Measurements from ENCODE around the gene PRKCZ. TPM values are rescaled to one million over a fixed set of nuclear protein-coding genes. Genes with fewer than 3 reads are reported as not detected.

The PRKCZ gene
- total RNA-seq, 2 donors from 2014 or later = 9.6 to 10.9 TPM

- no peak for DNase-seq
- no peaks in the 10 kb centered on the region for H3K27me3 ChIP-seq
- H3K27ac ChIP-seq = no peak overlapping the region
- H3K4me3 ChIP-seq = no peak overlapping the region
- no peaks in the 10 kb centered on the region for H3K4me1 ChIP-seq
- no peaks in the 10 kb centered on the region for H3K36me3 ChIP-seq (replicated peaks in 1 of 2; ENCODE audit: insufficient read depth in 1 of 2, low read depth in 2 of 2)
- TF ChIP-seq POLR2A (IDR thresholded peaks at IDR 0.05) = no peak
- no peak for TF ChIP-seq CTCF (IDR thresholded peaks at IDR 0.05)
- intact Hi-C loops (cut with DNase I) = no loop called here
- peaks cover 0 to 5% (median 0%) of the 10 kb centered on the region in 3 donors for H3K9me3 ChIP-seq
- no peak for ATAC-seq
- WGBS, 2 donors = 94 to 95% methylated on average over 3 to 19 of the region's 23 CpGs
Observed at GRCh38 chr1:2060535-2060934, 10.3 kb downstream of the PRKCZ start.

GRCh38 chr1:2061065-2061778 lies 11.0 kb downstream of the PRKCZ start:
- Histone ChIP-seq H3K27me3 (no peaks in the 10 kb centered on the region), H3K36me3 (replicated peaks in 1 of 2; ENCODE audit: insufficient read depth in 1 of 2, low read depth in 2 of 2) (no peaks in the 10 kb centered on the region), H3K4me1 (no peaks in the 10 kb centered on the region), H3K9me3 (peaks cover 0 to 5% (median 0%) of the 10 kb centered on the region in 3 donors), H3K27ac (no peak overlapping the region), H3K4me3 (no peak overlapping the region)
- ATAC-seq (no peak), DNase-seq (no peak)
- TF ChIP-seq POLR2A (IDR thresholded peaks at IDR 0.05) (no peak), CTCF (IDR thresholded peaks at IDR 0.05) (no peak)
- WGBS, 2 donors = 85 to 89% methylated on average over 8 to 28 of the region's 28 CpGs
- intact Hi-C loops (cut with DNase I) = no loop called here

GRCh38 chr1:2065699-2066098 lies 15.5 kb downstream of the PRKCZ start:
- H3K36me3 ChIP-seq (replicated peaks in 1 of 2; ENCODE audit: insufficient read depth in 1 of 2, low read depth in 2 of 2) = peaks cover 0 to 3% of the 10 kb centered on the region in 2 donors
- WGBS, 2 donors = 96% methylated on average over 4 of the region's 4 CpGs
- no peak overlapping the region for H3K27ac ChIP-seq
- no peak for TF ChIP-seq POLR2A (IDR thresholded peaks at IDR 0.05)
- no peak for TF ChIP-seq CTCF (IDR thresholded peaks at IDR 0.05)
- H3K4me3 ChIP-seq = no peak overlapping the region
- DNase-seq = no peak
- no peak for ATAC-seq
- H3K9me3 ChIP-seq = peaks cover 0 to 5% (median 0%) of the 10 kb centered on the region in 3 donors
- intact Hi-C loops (cut with DNase I) = no loop called here
- H3K27me3 ChIP-seq = no peaks in the 10 kb centered on the region
- H3K4me1 ChIP-seq = no peaks in the 10 kb centered on the region

GRCh38 chr1:2067393-2067792 lies 17.2 kb downstream of the PRKCZ start:
- 94% methylated on average over 18 to 21 of the region's 21 CpGs for WGBS, 2 donors
- Histone ChIP-seq H3K4me3 (no peak overlapping the region), H3K4me1 (no peaks in the 10 kb centered on the region), H3K27me3 (no peaks in the 10 kb centered on the region), H3K27ac (no peak overlapping the region), H3K9me3 (peaks cover 0 to 5% (median 0%) of the 10 kb centered on the region in 3 donors), H3K36me3 (replicated peaks in 1 of 2; ENCODE audit: insufficient read depth in 1 of 2, low read depth in 2 of 2) (peaks cover 0 to 3% of the 10 kb centered on the region in 2 donors)
- intact Hi-C loops (cut with DNase I) = no loop called here
- TF ChIP-seq POLR2A (IDR thresholded peaks at IDR 0.05) (no peak), CTCF (IDR thresholded peaks at IDR 0.05) (no peak)
- DNase-seq (no peak), ATAC-seq (no peak)

- Histone ChIP-seq H3K27ac (no peak overlapping the region), H3K9me3 (peaks cover 0 to 5% (median 0%) of the 10 kb centered on the region in 3 donors), H3K4me1 (no peaks in the 10 kb centered on the region), H3K4me3 (no peak overlapping the region), H3K36me3 (replicated peaks in 1 of 2; ENCODE audit: insufficient read depth in 1 of 2, low read depth in 2 of 2) (peaks cover 0 to 3% of the 10 kb centered on the region in 2 donors), H3K27me3 (no peaks in the 10 kb centered on the region)
- TF ChIP-seq POLR2A (IDR thresholded peaks at IDR 0.05) (no peak), CTCF (IDR thresholded peaks at IDR 0.05) (no peak)
- ATAC-seq = no peak
- 92 to 95% methylated on average over 8 to 17 of the region's 17 CpGs for WGBS, 2 donors
- DNase-seq = no peak
- intact Hi-C loops (cut with DNase I) = no loop called here
Observed at GRCh38 chr1:2067981-2068380, 17.8 kb downstream of the PRKCZ start.
